Measurements from ENCODE around the gene LEF1. TPM values are rescaled to one million over a fixed set of nuclear protein-coding genes. Genes with fewer than 3 reads are reported as not detected.

The LEF1 gene
- total RNA-seq, 4 donors from 2014 or later = 0.42 to 3.6 (median 1.9) TPM

DNA sequence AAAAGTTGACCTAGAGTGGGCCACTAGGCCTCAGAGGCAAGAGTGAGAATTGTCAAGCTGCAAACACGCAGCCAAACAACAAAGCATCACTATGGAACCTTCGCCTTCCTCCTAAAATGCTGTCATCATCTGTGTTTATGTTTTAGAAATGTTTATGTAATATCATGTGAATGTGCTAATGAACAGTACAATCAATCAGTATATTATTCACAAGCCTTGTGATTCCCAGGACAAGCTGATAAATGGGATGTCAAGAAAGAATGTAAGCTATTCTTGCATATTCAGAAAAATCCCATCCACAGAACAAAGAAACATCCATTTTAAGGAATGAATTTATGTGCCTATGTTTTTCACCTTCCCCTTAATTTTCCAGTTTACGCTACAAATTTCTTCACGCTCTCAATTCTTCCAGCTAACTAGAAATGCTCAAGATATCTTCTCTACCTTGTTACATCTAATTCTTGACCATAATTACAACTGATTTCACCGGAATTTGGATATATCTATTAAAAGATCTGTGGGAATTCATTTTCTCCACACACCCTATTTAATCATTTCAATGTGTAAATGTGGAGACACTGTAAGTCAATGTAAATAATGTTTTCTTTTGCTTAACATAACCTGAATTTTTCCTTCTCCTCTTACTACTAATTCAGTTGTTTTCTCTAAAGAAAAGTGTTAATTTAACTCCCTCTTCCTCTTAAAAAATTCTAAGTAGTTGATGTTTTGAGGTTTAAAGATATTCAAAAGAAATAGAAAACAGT lies 65.5 kb downstream of the LEF1 start:
- Histone ChIP-seq H3K36me3 (no peaks in the 10 kb centered on the region), H3K4me1 (no peaks in the 10 kb centered on the region), H3K27me3 (no peaks in the 10 kb centered on the region), H3K4me3 (no peak overlapping the region), H3K9me3 (no peaks in the 10 kb centered on the region), H3K27ac (replicated peaks in 1 of 4) (no peak overlapping the region)
- 82% methylated on average over 5 of the region's 5 CpGs for WGBS
- DNase-seq (ENCODE audit: extremely low spot score) = no peak
- TF ChIP-seq POLR2AphosphoS5 (IDR thresholded peaks at IDR 0.05) (no peak), EP300 (IDR thresholded peaks at IDR 0.05) (no peak), CTCF (IDR thresholded peaks at IDR 0.05) (no peak), POLR2A (IDR thresholded peaks at IDR 0.05; ENCODE audit: low read depth) (no peak)
- intact Hi-C loops (cut with DNase I) = no loop called here

GRCh38 chr4:108100827-108101226 lies 67.9 kb downstream of the LEF1 start:
- intact Hi-C loops (cut with DNase I) = no loop called here
- TF ChIP-seq POLR2A (IDR thresholded peaks at IDR 0.05; ENCODE audit: low read depth) = no peak
- TF ChIP-seq POLR2AphosphoS5 (IDR thresholded peaks at IDR 0.05) = no peak
- TF ChIP-seq CTCF (IDR thresholded peaks at IDR 0.05) = no peak
- no peak for TF ChIP-seq EP300 (IDR thresholded peaks at IDR 0.05)

DNA sequence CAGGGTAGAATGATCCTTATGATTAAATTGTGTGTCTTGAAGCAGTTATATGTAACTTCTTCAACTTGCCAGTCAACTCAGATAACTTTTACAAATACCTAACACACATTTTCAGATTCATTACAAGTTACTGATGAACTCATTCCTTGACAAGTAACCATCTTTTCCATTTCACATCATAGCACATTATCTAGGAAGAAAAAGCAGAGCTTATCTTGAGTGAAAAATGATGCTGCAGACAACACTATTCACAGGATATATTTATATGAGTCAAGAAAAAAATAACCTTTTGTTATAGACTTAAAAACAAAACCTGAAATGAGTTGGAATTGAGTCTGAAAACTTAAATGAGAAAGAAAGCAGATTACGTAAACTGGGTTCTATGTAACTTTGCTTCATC lies 68.9 kb downstream of the LEF1 start:
- intact Hi-C loops (cut with DNase I) = no loop called here
- 89% methylated on average over 1 of the region's 1 CpG for WGBS
- no peaks in the 10 kb centered on the region for H3K36me3 ChIP-seq

More at GRCh38 chr4:108100827-108101226, 67.9 kb downstream of the LEF1 start:
- Histone ChIP-seq H3K36me3 (no peaks in the 10 kb centered on the region), H3K4me3 (no peak overlapping the region), H3K9me3 (no peaks in the 10 kb centered on the region), H3K4me1 (no peaks in the 10 kb centered on the region), H3K27me3 (no peaks in the 10 kb centered on the region), H3K27ac (replicated peaks in 1 of 4) (no peak overlapping the region)
- DNase-seq (ENCODE audit: extremely low spot score) = no peak
- WGBS = 61% methylated on average over 1 of the region's 1 CpG

GRCh38 chr4:108097990-108098553 lies 70.7 kb downstream of the LEF1 start:
- no peak for TF ChIP-seq EP300 (IDR thresholded peaks at IDR 0.05)
- no peak for TF ChIP-seq CTCF (IDR thresholded peaks at IDR 0.05)
- no peak for TF ChIP-seq POLR2AphosphoS5 (IDR thresholded peaks at IDR 0.05)
- no peak for TF ChIP-seq POLR2A (IDR thresholded peaks at IDR 0.05; ENCODE audit: low read depth)

More for the DNA sequence above, 68.9 kb downstream of the LEF1 start:
- TF ChIP-seq EP300 (IDR thresholded peaks at IDR 0.05) = no peak
- TF ChIP-seq CTCF (IDR thresholded peaks at IDR 0.05) = no peak
- TF ChIP-seq POLR2AphosphoS5 (IDR thresholded peaks at IDR 0.05) = no peak
- no peak for TF ChIP-seq POLR2A (IDR thresholded peaks at IDR 0.05; ENCODE audit: low read depth)
- DNase-seq (ENCODE audit: extremely low spot score) = no peak
- H3K9me3 ChIP-seq = no peaks in the 10 kb centered on the region
- H3K4me3 ChIP-seq = no peak overlapping the region
- H3K4me1 ChIP-seq = no peaks in the 10 kb centered on the region
- H3K27ac ChIP-seq (replicated peaks in 1 of 4) = no peak overlapping the region
- no peaks in the 10 kb centered on the region for H3K27me3 ChIP-seq

More at GRCh38 chr4:108097990-108098553, 70.7 kb downstream of the LEF1 start:
- Histone ChIP-seq H3K9me3 (no peaks in the 10 kb centered on the region), H3K4me3 (no peak overlapping the region), H3K36me3 (no peaks in the 10 kb centered on the region), H3K27ac (replicated peaks in 1 of 4) (no peak overlapping the region), H3K27me3 (no peaks in the 10 kb centered on the region), H3K4me1 (no peaks in the 10 kb centered on the region)
- WGBS = 83% methylated on average over 5 of the region's 5 CpGs
- DNase-seq (ENCODE audit: extremely low spot score) = no peak
- intact Hi-C loops (cut with DNase I) = no loop called here

Measured in esophagus muscularis mucosa (tissue), 4 donors.